ENCODE results near the gene BRME1.

The BRME1 gene

DNA sequence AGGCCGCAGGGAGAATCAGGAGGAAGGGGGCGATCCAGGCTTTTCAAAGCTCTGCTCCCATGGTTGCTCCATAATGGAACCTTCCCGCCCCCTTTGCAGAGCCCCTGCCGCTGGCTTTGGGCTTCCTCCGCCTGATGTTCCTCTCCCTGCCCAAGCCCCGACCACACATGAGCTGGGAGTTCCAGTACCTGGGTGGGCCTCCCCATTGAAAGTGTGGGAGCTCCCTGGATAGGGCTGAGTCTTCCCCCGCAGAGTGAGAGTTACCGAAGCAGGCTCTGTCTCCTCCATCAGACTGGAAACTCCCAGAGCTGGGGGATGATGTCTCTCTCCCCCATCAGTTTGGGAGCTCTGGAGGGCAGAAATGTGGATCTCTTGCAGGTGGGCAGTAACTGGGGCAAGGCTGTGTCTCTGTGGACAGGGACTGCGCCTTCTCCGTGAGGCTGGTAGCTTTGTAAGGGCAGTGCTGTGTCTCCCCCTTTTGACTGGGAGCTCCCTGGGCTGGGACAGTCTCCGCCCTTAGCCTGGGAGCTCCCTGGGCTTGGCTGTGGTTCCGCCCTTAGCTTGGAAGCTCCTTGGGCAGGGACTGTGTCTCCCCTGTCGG, 47.1 kb upstream of the BRME1 start (continued):
- TF ChIP-seq ZSCAN30 (tag by site-specific recombination; IDR thresholded peaks at IDR 0.05) (no peak), ZNF530 (tag by site-specific recombination; IDR thresholded peaks at IDR 0.05; ENCODE audit: low read depth) (no peak), ZNF366 (tag by site-specific recombination; conservative IDR thresholded peaks at IDR 0.05) (no peak), MEIS1 (CRISPR knock-in tag; IDR thresholded peaks at IDR 0.05; ENCODE audit: borderline replicate concordance) (no peak), ZNF660 (tag by site-specific recombination; IDR thresholded peaks at IDR 0.05) (no peak), ZNF214 (tag by site-specific recombination; IDR thresholded peaks at IDR 0.05; ENCODE audit: borderline replicate concordance) (no peak), SP3 (tag by site-specific recombination; IDR thresholded peaks at IDR 0.05) (peak; percentile 36), ZNF544 (tag by site-specific recombination; IDR thresholded peaks at IDR 0.05) (no peak), ZNF585B (tag by site-specific recombination; IDR thresholded peaks at IDR 0.05) (no peak), ZSCAN23 (tag by site-specific recombination; IDR thresholded peaks at IDR 0.05) (no peak), ZNF792 (tag by site-specific recombination; IDR thresholded peaks at IDR 0.05) (no peak), ZNF266 (tag by site-specific recombination; IDR thresholded peaks at IDR 0.05; ENCODE audit: low read depth) (no peak), ZNF211 (tag by site-specific recombination; IDR thresholded peaks at IDR 0.05; ENCODE audit: low read depth) (no peak), ZNF747 (tag by site-specific recombination; IDR thresholded peaks at IDR 0.05) (no peak), BCL11B (tag by site-specific recombination; IDR thresholded peaks at IDR 0.05; ENCODE audit: low read depth) (no peak), ZNF785 (tag by site-specific recombination; IDR thresholded peaks at IDR 0.05) (no peak), ZEB2 (tag by site-specific recombination; IDR thresholded peaks at IDR 0.05) (no peak), GLIS1 (tag by site-specific recombination; IDR thresholded peaks at IDR 0.05) (peak; percentile 52), ZNF10 (tag by site-specific recombination; IDR thresholded peaks at IDR 0.05) (no peak), WT1 (tag by site-specific recombination; IDR thresholded peaks at IDR 0.05) (no peak), TCF7L2 (IDR thresholded peaks at IDR 0.05; ENCODE audit: borderline replicate concordance, low read depth, low read length) (no peak)
- TF ChIP-seq, protein P1, sequence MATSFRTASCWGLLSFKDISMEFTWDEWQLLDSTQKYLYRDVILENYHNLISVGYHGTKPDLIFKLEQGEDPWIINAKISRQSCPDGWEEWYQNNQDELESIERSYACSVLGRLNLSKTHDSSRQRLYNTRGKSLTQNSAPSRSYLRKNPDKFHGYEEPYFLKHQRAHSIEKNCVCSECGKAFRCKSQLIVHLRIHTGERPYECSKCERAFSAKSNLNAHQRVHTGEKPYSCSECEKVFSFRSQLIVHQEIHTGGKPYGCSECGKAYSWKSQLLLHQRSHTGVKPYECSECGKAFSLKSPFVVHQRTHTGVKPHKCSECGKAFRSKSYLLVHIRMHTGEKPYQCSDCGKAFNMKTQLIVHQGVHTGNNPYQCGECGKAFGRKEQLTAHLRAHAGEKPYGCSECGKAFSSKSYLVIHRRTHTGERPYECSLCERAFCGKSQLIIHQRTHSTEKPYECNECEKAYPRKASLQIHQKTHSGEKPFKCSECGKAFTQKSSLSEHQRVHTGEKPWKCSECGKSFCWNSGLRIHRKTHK (tag by site-specific recombination; IDR thresholded peaks at IDR 0.05), result no peak
- TF ChIP-seq, protein P2, sequence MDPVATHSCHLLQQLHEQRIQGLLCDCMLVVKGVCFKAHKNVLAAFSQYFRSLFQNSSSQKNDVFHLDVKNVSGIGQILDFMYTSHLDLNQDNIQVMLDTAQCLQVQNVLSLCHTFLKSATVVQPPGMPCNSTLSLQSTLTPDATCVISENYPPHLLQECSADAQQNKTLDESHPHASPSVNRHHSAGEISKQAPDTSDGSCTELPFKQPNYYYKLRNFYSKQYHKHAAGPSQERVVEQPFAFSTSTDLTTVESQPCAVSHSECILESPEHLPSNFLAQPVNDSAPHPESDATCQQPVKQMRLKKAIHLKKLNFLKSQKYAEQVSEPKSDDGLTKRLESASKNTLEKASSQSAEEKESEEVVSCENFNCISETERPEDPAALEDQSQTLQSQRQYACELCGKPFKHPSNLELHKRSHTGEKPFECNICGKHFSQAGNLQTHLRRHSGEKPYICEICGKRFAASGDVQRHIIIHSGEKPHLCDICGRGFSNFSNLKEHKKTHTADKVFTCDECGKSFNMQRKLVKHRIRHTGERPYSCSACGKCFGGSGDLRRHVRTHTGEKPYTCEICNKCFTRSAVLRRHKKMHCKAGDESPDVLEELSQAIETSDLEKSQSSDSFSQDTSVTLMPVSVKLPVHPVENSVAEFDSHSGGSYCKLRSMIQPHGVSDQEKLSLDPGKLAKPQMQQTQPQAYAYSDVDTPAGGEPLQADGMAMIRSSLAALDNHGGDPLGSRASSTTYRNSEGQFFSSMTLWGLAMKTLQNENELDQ (tag by site-specific recombination; IDR thresholded peaks at IDR 0.05; ENCODE audit: low read depth), result no peak
- TF ChIP-seq, protein P3, sequence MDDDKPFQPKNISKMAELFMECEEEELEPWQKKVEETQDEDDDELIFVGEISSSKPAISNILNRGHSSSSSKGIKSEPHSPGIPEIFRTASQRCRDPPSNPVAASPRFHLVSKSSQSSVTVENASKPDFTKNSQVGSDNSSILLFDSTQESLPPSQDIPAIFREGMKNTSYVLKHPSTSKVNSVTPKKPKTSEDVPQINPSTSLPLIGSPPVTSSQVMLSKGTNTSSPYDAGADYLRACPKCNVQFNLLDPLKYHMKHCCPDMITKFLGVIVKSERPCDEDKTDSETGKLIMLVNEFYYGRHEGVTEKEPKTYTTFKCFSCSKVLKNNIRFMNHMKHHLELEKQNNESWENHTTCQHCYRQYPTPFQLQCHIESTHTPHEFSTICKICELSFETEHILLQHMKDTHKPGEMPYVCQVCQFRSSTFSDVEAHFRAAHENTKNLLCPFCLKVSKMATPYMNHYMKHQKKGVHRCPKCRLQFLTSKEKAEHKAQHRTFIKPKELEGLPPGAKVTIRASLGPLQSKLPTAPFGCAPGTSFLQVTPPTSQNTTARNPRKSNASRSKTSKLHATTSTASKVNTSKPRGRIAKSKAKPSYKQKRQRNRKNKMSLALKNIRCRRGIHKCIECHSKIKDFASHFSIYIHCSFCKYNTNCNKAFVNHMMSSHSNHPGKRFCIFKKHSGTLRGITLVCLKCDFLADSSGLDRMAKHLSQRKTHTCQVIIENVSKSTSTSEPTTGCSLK (tag by site-specific recombination; IDR thresholded peaks at IDR 0.05), result no peak
- TF ChIP-seq, protein P4, sequence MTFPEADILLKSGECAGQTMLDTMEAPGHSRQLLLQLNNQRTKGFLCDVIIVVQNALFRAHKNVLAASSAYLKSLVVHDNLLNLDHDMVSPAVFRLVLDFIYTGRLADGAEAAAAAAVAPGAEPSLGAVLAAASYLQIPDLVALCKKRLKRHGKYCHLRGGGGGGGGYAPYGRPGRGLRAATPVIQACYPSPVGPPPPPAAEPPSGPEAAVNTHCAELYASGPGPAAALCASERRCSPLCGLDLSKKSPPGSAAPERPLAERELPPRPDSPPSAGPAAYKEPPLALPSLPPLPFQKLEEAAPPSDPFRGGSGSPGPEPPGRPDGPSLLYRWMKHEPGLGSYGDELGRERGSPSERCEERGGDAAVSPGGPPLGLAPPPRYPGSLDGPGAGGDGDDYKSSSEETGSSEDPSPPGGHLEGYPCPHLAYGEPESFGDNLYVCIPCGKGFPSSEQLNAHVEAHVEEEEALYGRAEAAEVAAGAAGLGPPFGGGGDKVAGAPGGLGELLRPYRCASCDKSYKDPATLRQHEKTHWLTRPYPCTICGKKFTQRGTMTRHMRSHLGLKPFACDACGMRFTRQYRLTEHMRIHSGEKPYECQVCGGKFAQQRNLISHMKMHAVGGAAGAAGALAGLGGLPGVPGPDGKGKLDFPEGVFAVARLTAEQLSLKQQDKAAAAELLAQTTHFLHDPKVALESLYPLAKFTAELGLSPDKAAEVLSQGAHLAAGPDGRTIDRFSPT (tag by site-specific recombination; IDR thresholded peaks at IDR 0.05), result no peak
- TF ChIP-seq, protein P5, sequence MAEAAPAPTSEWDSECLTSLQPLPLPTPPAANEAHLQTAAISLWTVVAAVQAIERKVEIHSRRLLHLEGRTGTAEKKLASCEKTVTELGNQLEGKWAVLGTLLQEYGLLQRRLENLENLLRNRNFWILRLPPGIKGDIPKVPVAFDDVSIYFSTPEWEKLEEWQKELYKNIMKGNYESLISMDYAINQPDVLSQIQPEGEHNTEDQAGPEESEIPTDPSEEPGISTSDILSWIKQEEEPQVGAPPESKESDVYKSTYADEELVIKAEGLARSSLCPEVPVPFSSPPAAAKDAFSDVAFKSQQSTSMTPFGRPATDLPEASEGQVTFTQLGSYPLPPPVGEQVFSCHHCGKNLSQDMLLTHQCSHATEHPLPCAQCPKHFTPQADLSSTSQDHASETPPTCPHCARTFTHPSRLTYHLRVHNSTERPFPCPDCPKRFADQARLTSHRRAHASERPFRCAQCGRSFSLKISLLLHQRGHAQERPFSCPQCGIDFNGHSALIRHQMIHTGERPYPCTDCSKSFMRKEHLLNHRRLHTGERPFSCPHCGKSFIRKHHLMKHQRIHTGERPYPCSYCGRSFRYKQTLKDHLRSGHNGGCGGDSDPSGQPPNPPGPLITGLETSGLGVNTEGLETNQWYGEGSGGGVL (tag by site-specific recombination; IDR thresholded peaks at IDR 0.05), result no peak; the same call in 1 of the 2 replicates
- TF ChIP-seq, protein P6, sequence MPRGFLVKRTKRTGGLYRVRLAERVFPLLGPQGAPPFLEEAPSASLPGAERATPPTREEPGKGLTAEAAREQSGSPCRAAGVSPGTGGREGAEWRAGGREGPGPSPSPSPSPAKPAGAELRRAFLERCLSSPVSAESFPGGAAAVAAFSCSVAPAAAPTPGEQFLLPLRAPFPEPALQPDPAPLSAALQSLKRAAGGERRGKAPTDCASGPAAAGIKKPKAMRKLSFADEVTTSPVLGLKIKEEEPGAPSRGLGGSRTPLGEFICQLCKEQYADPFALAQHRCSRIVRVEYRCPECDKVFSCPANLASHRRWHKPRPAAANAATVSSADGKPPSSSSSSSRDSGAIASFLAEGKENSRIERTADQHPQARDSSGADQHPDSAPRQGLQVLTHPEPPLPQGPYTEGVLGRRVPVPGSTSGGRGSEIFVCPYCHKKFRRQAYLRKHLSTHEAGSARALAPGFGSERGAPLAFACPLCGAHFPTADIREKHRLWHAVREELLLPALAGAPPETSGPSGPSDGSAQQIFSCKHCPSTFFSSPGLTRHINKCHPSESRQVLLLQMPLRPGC (tag by site-specific recombination; IDR thresholded peaks at IDR 0.05), result no peak

Measured in HEK293 (cell line).